CD14-positive monocyte (primary cell): ENCODE results near the gene LRRK1. TPM values are rescaled to one million over a fixed set of nuclear protein-coding genes. Genes with fewer than 3 reads are reported as not detected.

ENCODE experiments used
- DNase-seq, 3 donors: peaks; one replicate each; pipeline ENCODE4 v3.0.0-alpha.2; 2011 to 2022
- H2AFZ ChIP-seq: 2 replicates; pipeline ENCODE4 v1.6.0; 2012; ENCODE audit warnings: mild to moderate bottlenecking, low read depth, low read length, inconsistent platforms; ENCODE audit not compliant: insufficient read depth, poor library complexity, severe bottlenecking
- H3K27ac ChIP-seq, 2 donors: 1 replicate in 1 of 2; 2 replicates in 1 of 2; pipeline ENCODE4 v1.5.1; 2012 to 2013; ENCODE audit warnings: low read length in 2 of 2, control low read depth in 1 of 2, inconsistent platforms in 1 of 2, low read depth in 1 of 2, mild to moderate bottlenecking in 1 of 2
- H3K27me3 ChIP-seq, 2 donors: one replicate each; pipeline versions ENCODE4 v1.6.0 to v1.6.1; 2011 to 2013; ENCODE audit warnings: low read length in 2 of 2; ENCODE audit not compliant: control insufficient read depth in 2 of 2, insufficient read depth in 2 of 2
- H3K36me3 ChIP-seq, 2 donors: replicated peaks in 1 of 2; 1 replicate in 1 of 2; 2 replicates in 1 of 2; pipeline versions ENCODE4 v1.5.1 to v1.6.1; 2012 to 2013; ENCODE audit warnings: low read length in 2 of 2, control low read depth in 1 of 2, inconsistent platforms in 1 of 2, mild to moderate bottlenecking in 1 of 2; ENCODE audit not compliant: insufficient read depth in 2 of 2, control insufficient read depth in 1 of 2
- H3K4me1 ChIP-seq, 2 donors: 1 replicate in 1 of 2; 2 replicates in 1 of 2; pipeline versions ENCODE4 v1.5.1 to v1.6.1; 2012 to 2013; ENCODE audit warnings: low read length in 2 of 2, control low read depth in 1 of 2, inconsistent platforms in 1 of 2, mild to moderate bottlenecking in 1 of 2, moderate library complexity in 1 of 2; ENCODE audit not compliant: insufficient read depth in 2 of 2, control insufficient read depth in 1 of 2
- H3K4me2 ChIP-seq: replicated peaks from 2 replicates; pipeline ENCODE3; 2012; ENCODE audit warnings: low read length, moderate library complexity, mild to moderate bottlenecking; ENCODE audit not compliant: poor library complexity, severe bottlenecking; ENCODE audit errors: extremely low read depth
- H3K4me3 ChIP-seq, 3 experiments: fragments of 200-600 bp in 1 of 3; sonication (generic) in 1 of 3; replicated peaks in 1 of 3; 1 replicate in 2 of 3; 2 replicates in 1 of 3; pipeline ENCODE4 v1.5.1; 2011 to 2013; ENCODE audit warnings: low read length in 3 of 3, mild to moderate bottlenecking in 3 of 3, control low read depth in 2 of 3, low read depth in 2 of 3, inconsistent platforms in 1 of 3, moderate library complexity in 1 of 3
- H3K79me2 ChIP-seq: 2 replicates; pipeline ENCODE4 v1.6.0; 2012; ENCODE audit warnings: mild to moderate bottlenecking, control low read depth, inconsistent platforms, low read length, moderate library complexity; ENCODE audit not compliant: insufficient read depth
- H3K9ac ChIP-seq: 2 replicates; pipeline ENCODE4 v1.6.0; 2017; ENCODE audit warnings: low read length, mild to moderate bottlenecking; ENCODE audit not compliant: insufficient read depth, poor library complexity, severe bottlenecking
- H3K9me3 ChIP-seq, 2 donors: replicated peaks in 1 of 2; 1 replicate in 1 of 2; 2 replicates in 1 of 2; pipeline versions ENCODE4 v1.5.1 to v1.6.1; 2012 to 2013; ENCODE audit warnings: low read length in 2 of 2, control low read depth in 1 of 2; ENCODE audit not compliant: control insufficient read depth in 1 of 2, insufficient read depth in 1 of 2
- H4K20me1 ChIP-seq: 2 replicates; pipeline ENCODE4 v1.6.0; 2012; ENCODE audit warnings: mild to moderate bottlenecking, low read length, control low read depth, moderate library complexity; ENCODE audit not compliant: insufficient read depth
- H3K27ac Mint-ChIP-seq, 7 donors: one replicate each; pipeline ENCODE4 v1.8.0; 2020; ENCODE audit warnings: mild to moderate bottlenecking in 7 of 7, mixed read lengths in 7 of 7, moderate library complexity in 6 of 7, inconsistent platforms in 2 of 7
- H3K27me3 Mint-ChIP-seq, 3 donors: one replicate each; pipeline ENCODE4 v1.8.0; 2021 to 2022; ENCODE audit warnings: low read depth in 3 of 3, mild to moderate bottlenecking in 3 of 3, mixed read lengths in 3 of 3, moderate library complexity in 3 of 3, inconsistent platforms in 1 of 3
- H3K36me3 Mint-ChIP-seq, 2 donors: one replicate each; pipeline ENCODE4 v1.8.0; 2020; ENCODE audit warnings: mixed read lengths in 2 of 2, inconsistent platforms in 1 of 2, mild to moderate bottlenecking in 1 of 2
- H3K4me1 Mint-ChIP-seq: one replicate; pipeline ENCODE4 v1.8.0; 2020; ENCODE audit warnings: mild to moderate bottlenecking, mixed read lengths
- H3K4me3 Mint-ChIP-seq, 2 donors: one replicate each; pipeline ENCODE4 v1.8.0; 2020; ENCODE audit warnings: mild to moderate bottlenecking in 2 of 2, mixed read lengths in 2 of 2, moderate library complexity in 1 of 2
- H3K9me3 Mint-ChIP-seq, 7 donors: one replicate each; pipeline ENCODE4 v1.8.0; 2020 to 2022; ENCODE audit warnings: mixed read lengths in 7 of 7, mild to moderate bottlenecking in 6 of 7, moderate library complexity in 6 of 7, inconsistent platforms in 2 of 7
- WGBS: methylation state at CpG from one replicate; pipeline ENCODE4 v1.1.5; 2013; ENCODE audit warnings: missing lambda C conversion rate; ENCODE audit not compliant: insufficient coverage; 5-methylcytosine and 5-hydroxymethylcytosine counted together
- intact Hi-C, 2 donors: fragments of 100-400 bp; cut with micrococcal nuclease; formaldehyde crosslinking; loops; one replicate each; pipeline versions ENCODE4 v1.15.0 to v1.15.1; 2023
- polyA plus RNA-seq, 3 donors: library from polyadenylated mRNA; depleted of rRNA in 1 of 3; unstranded in 2 of 3; stranded (reverse) in 1 of 3; fragments of 300-500 nt in 2 of 3; fragments of >200 nt in 1 of 3; fragmentation: Illumina TruSeq in 2 of 3; gene quantifications; 1 replicate in 2 of 3; 2 replicates in 1 of 3; pipeline ENCODE4 v1.2.3, GENCODE V29; 2012 to 2021
- TF ChIP-seq, protein P1 (sequence below): fragments of 200-600 bp; IDR thresholded peaks from one replicate; pipeline ENCODE4 v1.8.0; 2022; ENCODE audit warnings: antibody characterized with exemption, mild to moderate bottlenecking

Gene LRRK1
- polyA plus RNA-seq, 3 donors: 1.7 to 18.9 (median 5.4) TPM

DNA sequence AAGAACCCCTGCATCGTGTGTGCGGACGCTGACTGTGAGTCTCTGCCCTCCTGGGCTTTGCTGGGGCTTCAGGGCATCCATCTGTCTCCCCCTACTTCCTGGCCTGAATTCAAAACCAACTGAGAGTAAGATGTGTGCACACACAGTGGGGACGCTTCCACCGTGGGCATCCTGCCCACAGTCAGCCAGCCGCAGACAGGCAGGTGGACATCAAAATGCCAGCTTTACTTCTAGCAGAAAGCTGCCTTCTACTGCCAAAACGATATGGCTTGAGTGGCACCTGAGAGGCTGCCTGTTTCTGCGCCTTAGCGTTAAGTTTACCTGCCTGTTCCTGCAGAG is 21.0 kb upstream of the LRRK1 start:
- peaks cover 4 to 36% (median 12%) of the 10 kb centered on the region in 3 donors for H3K27me3 Mint-ChIP-seq

DNA sequence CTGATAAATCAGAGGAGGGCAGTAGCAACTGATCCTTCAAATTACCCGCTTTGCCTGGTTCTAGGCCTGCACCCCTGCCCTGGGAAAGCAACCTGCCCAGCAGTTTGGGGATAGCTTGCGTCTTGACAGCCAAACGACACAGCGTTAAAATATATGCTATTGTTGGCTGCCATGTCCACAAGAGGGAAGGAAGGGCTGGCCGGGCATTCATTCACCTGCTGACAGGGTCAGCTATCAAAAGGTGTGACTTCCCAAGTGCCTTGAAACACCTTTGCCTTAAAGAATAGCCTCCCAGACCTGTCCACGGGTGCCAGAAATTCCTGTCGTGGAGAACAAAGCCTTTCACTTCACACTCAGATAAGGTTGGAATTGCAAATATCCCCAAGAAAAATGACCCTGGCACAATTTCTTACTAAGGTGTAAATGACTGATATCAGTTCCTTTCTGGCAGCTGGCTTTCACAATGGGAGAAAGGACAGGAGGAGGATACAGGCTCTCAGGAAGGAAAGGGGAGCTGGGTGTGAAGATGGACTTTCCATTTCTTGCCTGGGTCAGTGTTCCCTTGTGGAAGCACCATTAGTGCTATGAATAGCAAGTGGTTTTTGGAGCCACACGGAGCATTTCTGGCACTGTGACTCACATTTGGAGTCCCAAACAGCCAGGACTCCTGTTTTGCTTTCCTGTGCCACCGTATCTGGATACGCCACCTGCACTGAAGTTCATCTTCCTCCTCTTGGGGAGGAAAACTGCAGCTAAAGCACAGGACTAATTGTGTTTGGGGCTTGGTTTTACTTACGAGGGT is 20.3 kb upstream of the LRRK1 start:
- WGBS: 93% methylated on average over 6 of the region's 11 CpGs
- no peak overlapping the region for H3K27ac ChIP-seq
- H3K9me3 Mint-ChIP-seq: no peaks in the 10 kb centered on the region
- intact Hi-C loops: no loop called here
- DNase-seq: no peak
- no peaks in the 10 kb centered on the region for H3K36me3 ChIP-seq
- no peak overlapping the region for H2AFZ ChIP-seq
- peaks cover 14 to 15% of the 10 kb centered on the region in 2 donors for H3K4me1 ChIP-seq
- peaks cover 0 to 4% of the 10 kb centered on the region in 2 donors for H3K27me3 ChIP-seq
- H3K36me3 Mint-ChIP-seq: no peaks in the 10 kb centered on the region
- no peaks in the 10 kb centered on the region for H3K9me3 ChIP-seq
- H3K27me3 Mint-ChIP-seq: peaks cover 3 to 29% (median 7%) of the 10 kb centered on the region in 3 donors
- no peaks in the 10 kb centered on the region for H4K20me1 ChIP-seq
- H3K4me3 Mint-ChIP-seq: no peak overlapping the region
- no peak overlapping the region for H3K9ac ChIP-seq
- no peaks in the 10 kb centered on the region for H3K79me2 ChIP-seq
- peaks cover 22% of the 10 kb centered on the region for H3K4me1 Mint-ChIP-seq
- H3K27ac Mint-ChIP-seq: no peak overlapping the region
- no peak overlapping the region for H3K4me2 ChIP-seq
- H3K4me3 ChIP-seq: no peak overlapping the region
- TF ChIP-seq, protein P1, sequence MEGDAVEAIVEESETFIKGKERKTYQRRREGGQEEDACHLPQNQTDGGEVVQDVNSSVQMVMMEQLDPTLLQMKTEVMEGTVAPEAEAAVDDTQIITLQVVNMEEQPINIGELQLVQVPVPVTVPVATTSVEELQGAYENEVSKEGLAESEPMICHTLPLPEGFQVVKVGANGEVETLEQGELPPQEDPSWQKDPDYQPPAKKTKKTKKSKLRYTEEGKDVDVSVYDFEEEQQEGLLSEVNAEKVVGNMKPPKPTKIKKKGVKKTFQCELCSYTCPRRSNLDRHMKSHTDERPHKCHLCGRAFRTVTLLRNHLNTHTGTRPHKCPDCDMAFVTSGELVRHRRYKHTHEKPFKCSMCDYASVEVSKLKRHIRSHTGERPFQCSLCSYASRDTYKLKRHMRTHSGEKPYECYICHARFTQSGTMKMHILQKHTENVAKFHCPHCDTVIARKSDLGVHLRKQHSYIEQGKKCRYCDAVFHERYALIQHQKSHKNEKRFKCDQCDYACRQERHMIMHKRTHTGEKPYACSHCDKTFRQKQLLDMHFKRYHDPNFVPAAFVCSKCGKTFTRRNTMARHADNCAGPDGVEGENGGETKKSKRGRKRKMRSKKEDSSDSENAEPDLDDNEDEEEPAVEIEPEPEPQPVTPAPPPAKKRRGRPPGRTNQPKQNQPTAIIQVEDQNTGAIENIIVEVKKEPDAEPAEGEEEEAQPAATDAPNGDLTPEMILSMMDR: no peak

More for the DNA sequence above, 21.0 kb upstream of the LRRK1 start:
- Histone ChIP-seq H3K79me2 (no peaks in the 10 kb centered on the region), H3K4me2 (no peak overlapping the region), H3K36me3 (no peaks in the 10 kb centered on the region), H3K4me3 (no peak overlapping the region), H3K9ac (no peak overlapping the region), H3K4me1 (peaks cover 14 to 15% of the 10 kb centered on the region in 2 donors), H4K20me1 (no peaks in the 10 kb centered on the region), H3K27me3 (peaks cover 0 to 7% of the 10 kb centered on the region in 2 donors), H2AFZ (no peak overlapping the region), H3K9me3 (no peaks in the 10 kb centered on the region), H3K27ac (no peak overlapping the region)
- intact Hi-C loops: no loop called here
- H3K9me3 Mint-ChIP-seq: peaks cover 0 to 1% (median 0%) of the 10 kb centered on the region in 7 donors
- H3K4me3 Mint-ChIP-seq: no peak overlapping the region
- 91% methylated on average over 7 of the region's 9 CpGs for WGBS
- no peak for DNase-seq
- H3K27ac Mint-ChIP-seq: no peak overlapping the region
- TF ChIP-seq, protein P1: no peak
- H3K4me1 Mint-ChIP-seq: peaks cover 20% of the 10 kb centered on the region
- H3K36me3 Mint-ChIP-seq: no peaks in the 10 kb centered on the region
